ENCODE measurements around the gene TM7SF2. TPM values are rescaled to one million over a fixed set of nuclear protein-coding genes. Genes with fewer than 3 reads are reported as not detected.
"Not testable (repeated sequence)": the region's sequence is repeated elsewhere in the genome, so short reads cannot be mapped to it uniquely, and the experiment has no call there.

TM7SF2 gene
- total RNA-seq, 1 donor from 2014 or later: 23.9 TPM

- intact Hi-C loops (cut with micrococcal nuclease): not testable (repeated sequence)
These were observed 38.4 kb downstream of the TM7SF2 start for GRCh38 chr11:65150131-65150508.

- intact Hi-C loops (cut with micrococcal nuclease): no loop called here
These were observed 39.0 kb downstream of the TM7SF2 start for GRCh38 chr11:65150509-65151299.

GRCh38 chr11:65151331-65151899 lies 39.7 kb downstream of the TM7SF2 start:
- intact Hi-C loops (cut with micrococcal nuclease): no loop called here

DNA sequence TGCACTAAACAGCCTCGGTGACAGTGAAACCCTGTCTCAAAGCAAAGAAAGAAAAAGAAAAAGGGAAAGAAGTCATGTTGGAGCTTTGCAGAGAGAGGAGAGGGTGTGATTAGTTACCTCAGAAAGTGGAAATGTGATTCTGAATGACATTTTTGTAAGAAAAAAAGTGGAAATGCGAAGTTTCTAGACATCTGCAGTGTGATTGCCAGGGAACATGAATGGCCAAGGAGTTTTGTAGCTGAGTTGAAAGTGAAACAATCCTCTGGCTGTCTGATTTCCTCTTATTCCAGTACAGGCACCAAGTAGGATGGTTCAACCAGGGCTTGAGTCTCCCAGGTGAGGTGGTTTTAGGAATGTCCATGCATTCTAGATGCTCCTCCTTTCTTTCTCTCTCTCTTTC lies 40.5 kb downstream of the TM7SF2 start:
- intact Hi-C loops (cut with micrococcal nuclease): no loop called here

- intact Hi-C loops (cut with micrococcal nuclease): no loop called here
These were observed 44.6 kb downstream of the TM7SF2 start for GRCh38 chr11:65156256-65156655.

- intact Hi-C loops (cut with micrococcal nuclease): no loop called here
These were observed 45.3 kb downstream of the TM7SF2 start for GRCh38 chr11:65156926-65157325.

DNA sequence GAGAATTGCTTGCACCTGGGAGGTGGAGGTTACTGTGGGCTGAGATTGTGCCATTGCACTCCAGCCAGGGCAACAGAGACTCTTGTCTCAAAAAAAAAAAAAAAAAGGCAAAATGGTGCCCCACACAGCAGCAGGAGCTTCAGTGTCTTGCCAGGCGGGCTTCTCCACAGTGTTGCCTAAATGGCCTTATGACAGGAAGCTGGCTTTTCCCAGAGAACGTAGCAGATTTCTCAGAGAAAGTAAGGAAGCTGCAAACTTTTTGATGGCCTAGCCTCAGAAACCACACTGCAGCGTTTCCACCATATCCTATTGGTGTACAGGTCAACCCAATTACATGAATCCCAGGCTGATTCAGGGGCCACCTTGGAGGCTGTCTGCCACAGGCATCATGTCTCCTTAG lies 45.7 kb downstream of the TM7SF2 start:
- intact Hi-C loops (cut with micrococcal nuclease): no loop called here

DNA sequence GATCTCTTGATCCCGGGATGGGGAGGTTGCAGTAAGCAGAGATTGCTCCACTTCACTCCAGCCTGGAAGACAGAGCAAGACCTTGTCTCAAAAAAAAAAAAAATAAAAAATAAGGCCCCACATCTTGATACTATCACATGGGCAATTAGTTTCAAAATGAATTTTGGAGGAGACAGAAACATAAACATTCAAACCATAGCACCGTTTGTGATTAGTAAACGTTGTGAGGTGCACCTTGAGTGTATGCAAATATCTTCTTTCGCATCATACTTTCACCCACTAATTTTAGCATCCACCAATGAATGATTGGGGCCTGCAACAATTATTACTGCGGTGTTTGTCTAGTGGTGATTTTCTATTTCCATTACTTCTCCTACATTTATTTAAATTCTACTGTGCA lies 47.3 kb downstream of the TM7SF2 start:
- intact Hi-C loops (cut with micrococcal nuclease): no loop called here

DNA sequence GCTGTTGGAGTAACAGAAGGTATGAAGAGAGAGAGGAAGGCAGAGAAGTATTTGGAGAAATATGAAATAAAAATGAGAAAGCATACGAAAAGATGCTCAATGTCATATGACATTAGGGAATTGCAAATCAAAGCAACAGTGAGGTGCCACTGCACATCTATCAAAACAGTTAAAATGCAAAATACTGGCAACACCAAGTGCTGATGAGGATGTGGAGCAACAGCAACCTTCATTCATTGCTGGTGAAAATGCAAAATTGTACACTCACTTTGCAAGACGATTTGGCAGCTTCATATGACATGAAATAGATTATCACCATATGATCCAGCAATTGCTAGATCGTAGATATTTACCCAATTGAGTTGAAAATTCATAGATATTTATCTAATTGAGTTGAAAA lies 49.0 kb downstream of the TM7SF2 start:
- intact Hi-C loops (cut with micrococcal nuclease): no loop called here

DNA sequence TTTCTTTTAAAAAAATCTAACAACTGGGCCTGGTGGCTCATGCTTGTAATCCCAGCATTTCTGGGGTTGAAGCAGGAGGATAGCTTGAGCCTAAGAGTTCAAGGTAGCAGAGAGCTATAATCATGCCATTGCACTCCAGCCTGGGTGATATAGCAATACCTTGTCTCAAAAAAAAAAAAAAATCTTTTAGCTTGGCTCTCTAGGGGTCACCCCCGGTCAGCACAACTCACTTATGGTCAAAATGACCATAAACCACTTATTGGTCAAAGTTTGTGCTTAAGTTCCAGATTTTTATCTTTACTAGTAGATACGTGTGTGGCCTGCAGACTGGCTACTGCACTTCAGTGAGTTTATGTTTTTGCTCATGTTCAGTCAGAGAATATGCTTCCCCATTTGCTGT lies 52.0 kb downstream of the TM7SF2 start:
- intact Hi-C loops (cut with micrococcal nuclease): no loop called here

Other genes starting within 250 kb of the TM7SF2 start
- 106 TPM in 2 replicates for gene EHD1, start 233.3 kb upstream of the TM7SF2 start, total RNA-seq
- gene ATG2A, start 194.7 kb upstream of the TM7SF2 start, total RNA-seq: 19.6 and 20.9 TPM in 2 replicates
- gene PPP2R5B, start 187.2 kb upstream of the TM7SF2 start, total RNA-seq: 7.5 and 8.9 TPM in 2 replicates
- not detected in 2 replicates for gene GPHA2, start 176.0 kb upstream of the TM7SF2 start, total RNA-seq
- gene MAJIN, start 139.8 kb upstream of the TM7SF2 start, total RNA-seq: not detected in 2 replicates
- not detected in 2 replicates for gene BATF2, start 114.9 kb upstream of the TM7SF2 start, total RNA-seq
- 60.1 and 65.7 TPM in 2 replicates for gene ARL2, start 97.7 kb upstream of the TM7SF2 start, total RNA-seq
- 27.7 and 27.8 TPM in 2 replicates for gene SNX15, start 84.4 kb upstream of the TM7SF2 start, total RNA-seq
- gene SAC3D1, start 70.7 kb upstream of the TM7SF2 start, total RNA-seq: 23.0 and 24.0 TPM in 2 replicates
- 8.5 and 9.8 TPM in 2 replicates for gene NAALADL1, start 53.3 kb upstream of the TM7SF2 start, total RNA-seq
- gene CDCA5, start 27.8 kb upstream of the TM7SF2 start, total RNA-seq: 91.5 and 93.2 TPM in 2 replicates
- gene ZFPL1, start 27.6 kb upstream of the TM7SF2 start, total RNA-seq: 29.5 and 31.7 TPM in 2 replicates
- gene VPS51, start 15.7 kb upstream of the TM7SF2 start, total RNA-seq: 135 and 139 TPM in 2 replicates
- 9.4 and 9.6 TPM in 2 replicates for gene ZNHIT2, start 5.8 kb downstream of the TM7SF2 start, total RNA-seq
- gene FAU, start 10.3 kb downstream of the TM7SF2 start, total RNA-seq: 995 and 1,039 TPM in 2 replicates
- 45.5 and 50.4 TPM in 2 replicates for gene MRPL49, start 10.4 kb downstream of the TM7SF2 start, total RNA-seq
- 48.5 and 50.4 TPM in 2 replicates for gene SYVN1, start 22.6 kb downstream of the TM7SF2 start, total RNA-seq
- not detected in 2 replicates for gene SPDYC, start 58.4 kb downstream of the TM7SF2 start, total RNA-seq
- gene CAPN1, start 70.1 kb downstream of the TM7SF2 start, total RNA-seq: 205 and 209 TPM in 2 replicates
- 64.5 and 69.8 TPM in 2 replicates for gene POLA2, start 150.1 kb downstream of the TM7SF2 start, total RNA-seq
- gene CDC42EP2, start 203.0 kb downstream of the TM7SF2 start, total RNA-seq: 1.7 and 2.8 TPM in 2 replicates
- gene DPF2, start 222.0 kb downstream of the TM7SF2 start, total RNA-seq: 68.1 and 75.9 TPM in 2 replicates
- 1.1 and 1.2 TPM in 2 replicates for gene TIGD3, start 242.9 kb downstream of the TM7SF2 start, total RNA-seq